HepG2 (cell line): ENCODE measurements around the gene FAHD1. TPM values are rescaled to one million over a fixed set of nuclear protein-coding genes. Genes with fewer than 3 reads are reported as not detected.

ENCODE experiments used
- AKAP8 ChIP-seq: sonication (generic); formaldehyde crosslinking; IDR thresholded peaks from 2 replicates; pipeline ENCODE4 v1.5.1; 2020; ENCODE audit warnings: mild to moderate bottlenecking, missing genetic modification reagents
- HNRNPUL1 ChIP-seq: fragments of 200-400 bp; formaldehyde crosslinking; IDR thresholded peaks from 2 replicates; pipeline ENCODE4 v1.6.1; 2017; ENCODE audit warnings: low read depth, mild to moderate bottlenecking, low read length, moderate library complexity
- SMAD9 ChIP-seq: sonication (generic); formaldehyde crosslinking; IDR thresholded peaks from 2 replicates; pipeline ENCODE4 v1.5.1; 2020; ENCODE audit warnings: mild to moderate bottlenecking, missing genetic modification reagents
- TP53 ChIP-seq: sonication (generic); formaldehyde crosslinking; conservative IDR thresholded peaks from 2 replicates; pipeline ENCODE4 v1.4.0; 2020; ENCODE audit warnings: missing genetic modification reagents
- ZMAT3 ChIP-seq: sonication (generic); formaldehyde crosslinking; conservative IDR thresholded peaks from 2 replicates; pipeline ENCODE4 v1.7.0; 2021; ENCODE audit warnings: missing genetic modification reagents
- ZNF407 ChIP-seq: sonication (generic); formaldehyde crosslinking; IDR thresholded peaks from one replicate; pipeline ENCODE4 v1.5.1; 2020; ENCODE audit warnings: mild to moderate bottlenecking, missing genetic modification reagents; ENCODE audit errors: not compliant biosample characterization
- ZNF430 ChIP-seq: sonication (generic); formaldehyde crosslinking; IDR thresholded peaks from 2 replicates; pipeline ENCODE4 v1.9.0; 2021; ENCODE audit warnings: mild to moderate bottlenecking, missing genetic modification reagents
- ZNF563 ChIP-seq: sonication (generic); formaldehyde crosslinking; IDR thresholded peaks from 2 replicates; pipeline ENCODE4 v1.8.0; 2022; ENCODE audit warnings: mild to moderate bottlenecking, moderate library complexity, missing genetic modification reagents
- ZNF572 ChIP-seq: sonication (generic); formaldehyde crosslinking; IDR thresholded peaks from 2 replicates; pipeline ENCODE4 v1.5.1; 2020; ENCODE audit warnings: mild to moderate bottlenecking, missing genetic modification reagents
- ZNF629 ChIP-seq: sonication (generic); formaldehyde crosslinking; conservative IDR thresholded peaks from 2 replicates; pipeline ENCODE4 v1.5.0; 2020; ENCODE audit warnings: missing genetic modification reagents
- polyA plus RNA-seq, 8 experiments: library from polyadenylated mRNA; depleted of rRNA in 3 of 8; stranded (reverse) in 7 of 8; unstranded in 1 of 8; fragments of >200 nt; fragmentation: Illumina TruSeq in 4 of 8; extraction: Trizol in 4 of 8; gene quantifications; 2 replicates each; pipeline versions ENCODE4 v1.2.1 to v1.2.3, GENCODE V29; 2011 to 2016; ENCODE audit warnings: low read depth in 4 of 8, missing spikeins in 1 of 8, mixed read lengths in 1 of 8; ENCODE audit not compliant: insufficient read depth in 1 of 8
- total RNA-seq, 5 experiments: library from RNA; depleted of rRNA; stranded (reverse); fragments of >200 nt; fragmentation: Illumina TruSeq; extraction: Trizol; gene quantifications; 2 replicates each; pipeline ENCODE4 v1.2.3, GENCODE V29; 2016; ENCODE audit warnings: low read depth in 1 of 5
- TF ChIP-seq, protein P1 (sequence below): IDR thresholded peaks from 2 replicates; pipeline ENCODE4 v1.6.1; 2016
- TF ChIP-seq, protein P2 (sequence below): fragments of 450-650 bp; IDR thresholded peaks from 2 replicates; pipeline ENCODE4 v1.6.1; 2017; ENCODE audit warnings: mild to moderate bottlenecking
- TF ChIP-seq, protein P3 (sequence below): sonication (generic); formaldehyde crosslinking; IDR thresholded peaks from 2 replicates; pipeline ENCODE4 v1.8.0; 2023; ENCODE audit warnings: mild to moderate bottlenecking, missing genetic modification reagents
- TF ChIP-seq, protein P4 (sequence below), 2 experiments: fragments of 450-650 bp in 1 of 2; sonication (generic) in 1 of 2; formaldehyde crosslinking; IDR thresholded peaks; 2 replicates each; pipeline versions ENCODE4 v1.5.0 to v1.8.0; 2020 to 2022; ENCODE audit warnings: mild to moderate bottlenecking in 1 of 2, missing genetic modification reagents in 1 of 2

The FAHD1 gene
- total and polyA plus RNA-seq, 2 of the 13 experiments (the other 11 are each of a cell fraction or from before 2014, with no cell fraction given) = 39.0 to 45.3 TPM

GRCh38 chr16:1794221-1794871 lies 32.7 kb upstream of the FAHD1 start (continued):
- TF ChIP-seq, protein P1, sequence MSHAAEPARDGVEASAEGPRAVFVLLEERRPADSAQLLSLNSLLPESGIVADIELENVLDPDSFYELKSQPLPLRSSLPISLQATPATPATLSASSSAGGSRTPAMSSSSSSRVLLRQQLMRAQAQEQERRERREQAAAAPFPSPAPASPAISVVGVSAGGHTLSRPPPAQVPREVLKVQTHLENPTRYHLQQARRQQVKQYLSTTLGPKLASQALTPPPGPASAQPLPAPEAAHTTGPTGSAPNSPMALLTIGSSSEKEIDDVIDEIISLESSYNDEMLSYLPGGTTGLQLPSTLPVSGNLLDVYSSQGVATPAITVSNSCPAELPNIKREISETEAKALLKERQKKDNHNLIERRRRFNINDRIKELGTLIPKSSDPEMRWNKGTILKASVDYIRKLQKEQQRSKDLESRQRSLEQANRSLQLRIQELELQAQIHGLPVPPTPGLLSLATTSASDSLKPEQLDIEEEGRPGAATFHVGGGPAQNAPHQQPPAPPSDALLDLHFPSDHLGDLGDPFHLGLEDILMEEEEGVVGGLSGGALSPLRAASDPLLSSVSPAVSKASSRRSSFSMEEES (CRISPR knock-in tag) = peak; percentile 69
- TF ChIP-seq ZNF572 (CRISPR knock-in tag) (no peak; the same call in 1 of the 2 replicates), ZNF430 (no peak), ZNF407 (CRISPR knock-in tag) (no peak), AKAP8 (peak; percentile 55), ZNF629 (no peak), ZMAT3 (CRISPR knock-in tag) (no peak), ZNF563 (no peak), SMAD9 (CRISPR knock-in tag) (no peak), TP53 (CRISPR knock-in tag) (no peak), HNRNPUL1 (no peak)
- TF ChIP-seq, protein P2, sequence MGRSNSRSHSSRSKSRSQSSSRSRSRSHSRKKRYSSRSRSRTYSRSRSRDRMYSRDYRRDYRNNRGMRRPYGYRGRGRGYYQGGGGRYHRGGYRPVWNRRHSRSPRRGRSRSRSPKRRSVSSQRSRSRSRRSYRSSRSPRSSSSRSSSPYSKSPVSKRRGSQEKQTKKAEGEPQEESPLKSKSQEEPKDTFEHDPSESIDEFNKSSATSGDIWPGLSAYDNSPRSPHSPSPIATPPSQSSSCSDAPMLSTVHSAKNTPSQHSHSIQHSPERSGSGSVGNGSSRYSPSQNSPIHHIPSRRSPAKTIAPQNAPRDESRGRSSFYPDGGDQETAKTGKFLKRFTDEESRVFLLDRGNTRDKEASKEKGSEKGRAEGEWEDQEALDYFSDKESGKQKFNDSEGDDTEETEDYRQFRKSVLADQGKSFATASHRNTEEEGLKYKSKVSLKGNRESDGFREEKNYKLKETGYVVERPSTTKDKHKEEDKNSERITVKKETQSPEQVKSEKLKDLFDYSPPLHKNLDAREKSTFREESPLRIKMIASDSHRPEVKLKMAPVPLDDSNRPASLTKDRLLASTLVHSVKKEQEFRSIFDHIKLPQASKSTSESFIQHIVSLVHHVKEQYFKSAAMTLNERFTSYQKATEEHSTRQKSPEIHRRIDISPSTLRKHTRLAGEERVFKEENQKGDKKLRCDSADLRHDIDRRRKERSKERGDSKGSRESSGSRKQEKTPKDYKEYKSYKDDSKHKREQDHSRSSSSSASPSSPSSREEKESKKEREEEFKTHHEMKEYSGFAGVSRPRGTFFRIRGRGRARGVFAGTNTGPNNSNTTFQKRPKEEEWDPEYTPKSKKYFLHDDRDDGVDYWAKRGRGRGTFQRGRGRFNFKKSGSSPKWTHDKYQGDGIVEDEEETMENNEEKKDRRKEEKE = no peak
- TF ChIP-seq, protein P3, sequence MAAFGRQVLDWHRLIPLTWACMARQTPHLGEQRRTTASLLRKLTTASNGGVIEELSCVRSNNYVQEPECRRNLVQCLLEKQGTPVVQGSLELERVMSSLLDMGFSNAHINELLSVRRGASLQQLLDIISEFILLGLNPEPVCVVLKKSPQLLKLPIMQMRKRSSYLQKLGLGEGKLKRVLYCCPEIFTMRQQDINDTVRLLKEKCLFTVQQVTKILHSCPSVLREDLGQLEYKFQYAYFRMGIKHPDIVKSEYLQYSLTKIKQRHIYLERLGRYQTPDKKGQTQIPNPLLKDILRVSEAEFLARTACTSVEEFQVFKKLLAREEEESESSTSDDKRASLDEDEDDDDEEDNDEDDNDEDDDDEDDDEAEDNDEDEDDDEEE (CRISPR knock-in tag) = no peak
- TF ChIP-seq, protein P4, sequence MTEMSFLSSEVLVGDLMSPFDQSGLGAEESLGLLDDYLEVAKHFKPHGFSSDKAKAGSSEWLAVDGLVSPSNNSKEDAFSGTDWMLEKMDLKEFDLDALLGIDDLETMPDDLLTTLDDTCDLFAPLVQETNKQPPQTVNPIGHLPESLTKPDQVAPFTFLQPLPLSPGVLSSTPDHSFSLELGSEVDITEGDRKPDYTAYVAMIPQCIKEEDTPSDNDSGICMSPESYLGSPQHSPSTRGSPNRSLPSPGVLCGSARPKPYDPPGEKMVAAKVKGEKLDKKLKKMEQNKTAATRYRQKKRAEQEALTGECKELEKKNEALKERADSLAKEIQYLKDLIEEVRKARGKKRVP (CRISPR knock-in tag; IDR thresholded peaks at IDR 0.05) = no peak
